Measurements from ENCODE around the gene KYNU.
"Not testable (repeated sequence)": the region's sequence is repeated elsewhere in the genome, so short reads cannot be mapped to it uniquely, and the experiment has no call there.

Gene KYNU

DNA sequence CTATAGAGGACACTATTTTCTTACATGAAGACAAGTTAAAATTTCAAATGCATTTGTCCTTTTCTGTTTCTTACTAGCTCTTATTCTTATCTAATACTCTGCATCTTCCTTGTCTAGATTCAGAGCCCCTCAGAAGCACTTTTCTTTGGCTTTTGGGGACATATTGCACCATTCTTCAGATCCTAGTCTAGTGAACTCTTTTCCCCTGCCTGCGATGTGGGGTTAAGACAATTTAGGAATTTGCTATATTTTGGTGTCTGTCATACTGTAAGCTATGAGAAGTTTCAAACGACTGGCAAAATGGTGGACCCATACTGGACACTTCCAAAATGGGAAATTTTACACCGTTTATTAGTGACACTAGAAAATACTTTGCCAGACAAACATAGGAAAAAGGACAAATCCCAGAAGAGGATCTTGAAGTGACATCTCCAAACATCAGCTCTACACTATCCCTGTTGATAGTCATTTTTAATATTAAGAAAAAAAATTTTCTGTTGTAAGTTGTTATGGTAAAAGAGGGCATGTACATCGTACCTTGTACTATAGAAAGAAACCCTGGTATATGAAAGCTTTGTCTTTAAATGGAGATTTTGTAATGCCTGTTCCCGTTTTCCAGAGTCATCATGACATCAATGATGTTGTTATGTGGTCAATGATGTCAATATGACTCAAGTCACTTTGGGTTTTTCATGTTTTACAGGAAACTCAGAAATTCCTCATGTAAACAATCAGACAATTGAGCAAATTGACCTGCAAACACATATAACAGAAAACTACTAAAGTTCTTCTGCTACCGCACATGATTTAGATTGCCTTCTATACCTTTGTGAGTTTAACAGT, 4.4 kb upstream of the KYNU start:
- DNase-seq: no peak

DNA sequence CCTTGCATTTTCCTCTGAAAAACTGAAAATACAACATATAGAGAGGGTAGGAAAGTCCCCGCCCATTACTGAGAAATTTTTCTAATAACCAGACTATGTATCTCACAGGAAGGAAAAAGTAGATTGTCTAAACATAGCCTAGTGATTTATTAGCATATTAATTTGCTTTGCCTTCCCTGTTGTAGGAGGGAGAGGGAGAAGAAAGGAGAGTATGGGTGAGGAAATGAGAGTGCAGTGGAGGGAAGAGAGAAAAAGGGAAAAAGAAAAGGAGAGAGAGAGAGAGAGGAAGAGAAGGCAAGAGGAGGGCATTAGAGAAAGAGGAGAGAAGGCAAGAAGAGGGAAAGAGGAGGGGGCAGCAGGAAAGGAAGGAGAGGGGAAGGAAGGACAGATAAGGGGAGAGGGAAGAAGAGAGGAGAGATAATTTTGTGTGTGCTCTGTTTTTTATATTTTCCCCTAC, 3.6 kb upstream of the KYNU start:
- no peak for DNase-seq

DNA sequence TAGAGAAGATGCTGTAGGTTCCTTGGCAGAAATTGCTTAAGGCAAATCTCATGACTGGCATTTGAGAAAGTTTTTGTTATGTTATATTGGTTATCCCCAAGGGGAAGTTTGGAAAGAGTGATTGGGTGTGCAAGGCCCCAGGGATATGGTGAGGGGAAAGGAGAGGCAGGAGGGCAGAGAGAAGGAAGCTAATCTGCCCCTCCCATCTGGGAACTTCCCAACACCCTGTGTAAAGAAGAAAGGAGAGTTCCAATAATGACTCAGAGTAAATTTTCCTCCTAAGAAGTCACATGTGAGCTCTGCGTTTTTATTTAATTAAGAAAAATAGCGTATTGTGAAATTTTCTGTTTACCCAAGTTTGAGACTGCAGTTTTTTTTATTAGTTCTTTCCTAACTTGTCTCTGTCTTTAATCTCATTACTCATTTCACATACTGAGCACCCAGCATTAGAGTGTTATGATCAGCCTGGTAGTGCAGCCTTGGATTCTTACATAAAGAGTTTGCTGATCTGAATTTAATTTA, 3.1 kb upstream of the KYNU start:
- DNase-seq: no peak

DNA sequence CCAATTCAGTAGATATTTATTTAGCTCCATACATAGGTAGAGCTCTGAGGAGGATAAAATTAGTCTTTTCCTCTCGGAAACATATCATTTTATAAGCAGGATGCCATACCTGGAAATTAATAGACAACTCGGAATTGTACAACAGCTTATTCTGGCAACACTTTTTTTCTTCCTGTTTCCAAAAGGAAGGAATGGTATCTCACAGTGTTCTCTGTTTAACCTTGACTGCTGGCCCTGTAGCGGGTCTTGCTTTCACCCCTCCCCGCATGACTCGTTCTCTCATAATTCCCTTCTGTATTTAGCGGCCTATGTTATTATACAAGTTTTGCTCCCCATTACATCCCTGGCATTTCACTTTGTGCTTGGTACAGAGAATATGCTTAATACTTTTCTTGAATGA, 2.5 kb upstream of the KYNU start:
- DNase-seq: no peak

DNA sequence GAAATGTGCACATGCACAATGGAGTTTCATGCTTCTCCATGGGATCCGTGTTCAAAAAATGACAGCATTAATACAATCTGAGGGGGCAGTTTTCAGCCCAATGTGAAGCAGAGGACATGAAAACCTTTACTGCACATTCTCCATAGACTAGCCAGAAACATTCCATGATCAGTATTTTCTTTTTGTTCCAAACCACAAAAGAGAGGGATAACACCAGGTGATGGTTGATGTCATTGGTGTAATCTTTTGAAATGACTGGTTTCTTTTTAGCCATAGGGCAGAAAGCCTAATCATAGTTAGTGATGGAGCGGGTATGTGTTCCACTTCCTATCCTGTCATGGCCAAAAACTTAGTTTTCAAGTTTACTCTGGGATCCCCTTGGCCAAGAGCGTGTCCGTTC, 1.8 kb upstream of the KYNU start:
- DNase-seq: no peak

DNA sequence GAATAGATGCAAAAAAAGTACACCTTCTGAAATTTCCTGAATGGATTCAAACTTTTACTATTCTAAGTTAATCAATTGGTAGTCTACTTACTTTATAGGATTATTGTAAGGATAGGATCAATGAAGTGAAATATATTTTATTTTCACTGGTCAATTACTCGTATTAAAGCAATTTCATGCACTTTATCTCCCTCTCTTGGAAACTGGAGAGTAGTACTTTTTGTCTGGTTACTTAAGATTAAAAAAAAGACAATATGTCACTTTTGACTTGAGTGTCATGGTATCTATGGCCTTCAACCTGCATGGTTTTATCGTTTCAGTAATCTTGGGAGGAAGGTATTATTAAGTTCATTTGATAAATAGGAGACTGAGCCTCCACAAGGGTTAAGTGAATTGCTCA, 1.0 kb upstream of the KYNU start:
- no peak for DNase-seq

DNA sequence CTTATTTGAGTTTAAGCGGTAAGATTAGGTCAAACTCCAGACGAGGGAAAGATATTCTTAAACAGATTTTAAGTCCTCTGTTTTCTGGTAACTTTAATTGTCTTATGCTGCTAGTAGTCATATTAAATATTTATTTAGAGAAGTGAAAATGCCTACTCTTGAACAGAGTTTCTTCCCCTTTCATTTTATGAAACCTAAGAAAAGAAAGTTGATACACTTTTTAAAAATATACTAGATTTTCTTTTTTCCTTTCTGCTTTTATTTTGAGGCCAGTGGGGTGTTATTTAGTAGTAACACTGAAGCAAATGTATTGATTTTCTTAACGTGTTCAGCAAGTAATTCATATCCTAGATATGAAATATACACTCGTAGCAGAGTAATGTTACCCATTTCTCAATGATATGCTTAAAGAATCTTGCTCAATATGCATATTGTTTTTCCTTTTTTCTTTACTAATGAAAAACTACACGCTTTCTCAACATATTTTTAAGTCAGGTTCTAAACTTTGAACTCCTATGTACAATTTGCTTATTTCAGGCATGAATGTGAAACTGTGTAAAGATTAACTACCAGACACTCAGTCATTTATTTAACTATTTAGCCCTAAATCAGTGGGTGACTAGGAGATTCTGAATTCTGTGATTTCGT, 691 bp downstream of the KYNU start:
- DNase-seq: no peak

DNA sequence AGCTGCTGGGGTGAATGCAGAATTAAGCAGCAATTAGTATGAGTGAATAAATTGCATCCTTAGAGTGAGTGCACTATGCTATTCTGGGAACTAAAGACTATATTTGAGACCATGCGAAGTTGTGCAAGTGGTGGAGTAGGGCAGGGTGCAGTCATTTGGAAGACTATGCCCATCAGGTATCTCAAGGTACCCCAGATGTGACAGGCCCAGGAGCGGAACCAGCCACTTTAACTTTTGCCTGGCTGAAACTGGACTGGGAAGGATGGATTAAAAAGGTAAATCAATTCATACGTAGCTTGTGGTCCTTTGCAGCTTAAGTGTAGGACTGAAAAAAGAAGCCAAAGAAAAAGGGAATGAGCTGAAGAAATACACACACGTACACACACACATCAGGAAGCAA, 1.7 kb downstream of the KYNU start:
- DNase-seq: no peak

DNA sequence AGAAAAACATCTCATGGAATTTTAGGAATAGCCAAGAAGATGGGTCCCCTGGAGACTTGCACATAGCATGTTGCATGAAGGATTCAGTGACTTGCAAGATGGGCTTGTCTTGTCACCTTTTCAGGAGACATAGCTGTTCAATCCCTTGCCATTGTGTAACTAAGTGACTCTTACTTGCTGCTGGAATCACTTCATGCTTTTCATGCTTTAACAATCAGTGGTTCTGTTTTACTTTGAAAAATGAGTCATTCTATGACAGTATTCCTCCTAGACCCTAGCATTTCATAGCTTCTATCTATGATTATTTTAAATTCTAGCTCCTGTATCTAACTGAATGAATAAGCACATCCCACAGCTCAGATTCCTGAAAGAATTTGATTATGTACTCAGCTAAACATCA, 2.8 kb downstream of the KYNU start:
- DNase-seq: no peak

DNA sequence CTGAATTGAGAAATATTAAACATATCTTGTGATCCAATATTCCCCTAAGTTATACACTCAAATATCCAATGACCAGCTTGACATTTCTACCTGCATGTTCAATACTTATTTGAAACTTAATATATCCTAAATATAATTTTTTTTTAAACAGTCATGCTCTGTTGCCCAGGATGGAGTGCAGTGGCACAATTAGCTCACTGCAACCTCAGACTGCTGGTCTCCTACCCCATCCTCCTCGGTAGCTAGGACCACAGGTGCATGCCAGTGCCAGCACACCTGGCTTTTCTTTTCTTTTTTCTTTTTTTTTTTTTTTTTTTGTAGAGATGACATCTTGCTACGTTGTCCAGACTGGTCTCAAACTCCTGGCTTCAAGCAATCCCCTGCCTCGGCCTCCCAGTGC, 4.2 kb downstream of the KYNU start:
- DNase-seq: no peak

DNA sequence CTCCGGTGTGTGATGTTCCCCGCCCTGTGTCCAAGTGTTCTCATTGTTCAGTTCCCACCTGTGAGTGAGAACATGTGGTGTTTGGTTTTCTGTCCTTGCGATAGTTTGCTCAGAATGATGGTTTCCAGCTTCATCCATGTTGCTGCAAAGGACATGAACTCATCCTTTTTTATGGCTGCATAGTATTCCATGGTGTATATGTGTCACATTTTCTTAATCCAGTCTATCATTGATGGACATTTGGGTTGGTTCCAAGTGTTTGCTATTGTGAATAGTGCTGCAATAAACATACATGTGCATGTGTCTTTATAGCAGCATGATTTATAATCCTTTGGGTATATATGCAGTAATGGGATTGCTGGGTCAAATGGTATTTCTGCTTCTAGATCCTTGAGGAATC, 5.0 kb downstream of the KYNU start:
- DNase-seq: not testable (repeated sequence)

DNA sequence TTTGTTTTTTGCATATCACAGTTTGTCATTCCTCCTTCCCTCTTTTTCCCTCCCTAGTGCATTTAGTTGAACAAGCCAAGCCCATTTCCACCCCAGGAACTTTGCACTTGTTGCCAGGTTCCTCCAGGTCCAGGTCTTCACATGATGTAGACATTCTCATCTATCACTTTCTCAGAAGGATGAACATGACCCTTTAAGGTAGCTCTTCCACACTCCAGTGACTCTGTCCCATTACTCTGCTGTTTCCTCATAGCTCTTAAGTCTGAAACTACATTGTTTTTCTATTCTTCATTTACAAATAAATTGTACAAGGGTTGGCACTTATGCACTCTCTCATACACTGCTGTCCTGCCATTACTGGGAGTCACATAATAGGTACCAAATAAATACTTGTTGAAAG, 6.1 kb downstream of the KYNU start:
- no peak for DNase-seq

DNA sequence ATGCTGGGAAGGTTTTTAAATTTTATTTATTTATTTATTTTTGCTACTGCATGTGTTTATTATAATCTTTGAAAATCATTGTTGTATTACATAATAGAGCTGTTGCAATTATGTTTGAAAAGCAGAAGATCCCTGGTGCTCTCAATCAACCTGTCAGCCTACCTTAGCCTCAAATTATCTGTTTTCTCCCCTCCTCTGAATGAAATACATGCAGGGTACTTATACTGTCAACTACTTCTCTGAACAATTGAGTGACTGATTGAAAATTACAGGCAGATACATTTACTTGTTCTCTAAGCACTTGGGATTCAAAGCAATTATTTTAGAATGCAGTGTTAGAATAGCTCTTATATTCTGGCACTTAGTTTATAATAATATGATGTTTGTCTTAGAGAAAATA, 8.1 kb downstream of the KYNU start:
- DNase-seq: no peak

DNA sequence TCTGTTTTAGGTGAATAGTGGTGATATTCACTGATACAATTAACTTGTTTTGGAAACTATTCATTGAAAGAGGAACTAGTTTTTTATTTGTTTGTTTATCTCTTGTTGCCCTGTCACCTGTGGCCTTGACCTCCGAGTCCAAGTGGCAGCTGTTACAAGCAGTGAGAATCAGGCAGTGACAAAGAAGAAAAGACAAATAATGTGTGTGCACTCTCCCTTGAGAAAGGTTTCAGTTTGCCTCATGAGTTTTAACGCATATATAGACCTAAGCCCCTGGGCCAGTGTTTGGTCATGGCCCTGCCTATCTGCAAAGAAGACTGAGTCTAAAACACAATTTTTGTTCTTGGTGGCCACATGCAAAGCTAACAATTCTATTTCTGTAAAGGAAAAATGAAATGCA, 15.3 kb downstream of the KYNU start:
- DNase-seq: no peak

DNA sequence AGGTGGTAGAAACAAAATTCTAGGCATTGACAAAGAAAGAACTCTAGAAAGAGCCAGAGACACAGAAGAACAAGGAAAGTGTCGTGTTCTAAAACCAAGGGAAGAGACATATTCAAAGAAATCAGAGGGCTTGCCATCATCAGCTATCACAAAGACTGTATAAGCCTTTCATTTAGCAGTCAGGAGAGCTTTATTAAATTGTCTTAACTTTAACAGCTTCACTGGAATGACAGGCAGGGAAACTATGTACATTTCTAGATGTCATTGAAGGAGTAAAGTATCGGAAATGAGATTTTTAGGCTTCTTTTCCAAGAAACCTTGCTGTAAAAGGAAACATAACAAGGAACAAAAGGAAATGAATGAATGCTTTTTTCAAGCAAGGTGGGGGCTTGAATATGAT, 15.8 kb downstream of the KYNU start:
- no peak for DNase-seq

DNA sequence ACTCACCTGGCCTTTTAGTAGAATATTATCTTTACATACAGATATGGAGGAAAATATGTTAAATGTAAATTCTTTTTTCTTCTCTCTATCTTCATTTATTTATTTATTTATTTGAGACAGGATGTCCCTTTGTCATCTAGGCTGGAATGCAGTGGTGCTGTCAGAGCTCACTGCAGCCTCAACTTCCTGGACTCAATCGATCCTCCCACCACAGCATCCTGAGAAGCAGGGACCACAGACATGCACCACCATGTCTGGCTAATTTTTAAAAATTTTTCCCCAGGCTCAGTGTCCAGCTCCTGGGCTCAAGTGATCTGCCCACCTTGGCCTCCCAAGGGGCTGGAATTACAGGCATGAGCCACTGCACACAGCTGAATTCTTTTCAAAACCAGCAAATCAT, 20.3 kb downstream of the KYNU start:
- no peak for DNase-seq

DNA sequence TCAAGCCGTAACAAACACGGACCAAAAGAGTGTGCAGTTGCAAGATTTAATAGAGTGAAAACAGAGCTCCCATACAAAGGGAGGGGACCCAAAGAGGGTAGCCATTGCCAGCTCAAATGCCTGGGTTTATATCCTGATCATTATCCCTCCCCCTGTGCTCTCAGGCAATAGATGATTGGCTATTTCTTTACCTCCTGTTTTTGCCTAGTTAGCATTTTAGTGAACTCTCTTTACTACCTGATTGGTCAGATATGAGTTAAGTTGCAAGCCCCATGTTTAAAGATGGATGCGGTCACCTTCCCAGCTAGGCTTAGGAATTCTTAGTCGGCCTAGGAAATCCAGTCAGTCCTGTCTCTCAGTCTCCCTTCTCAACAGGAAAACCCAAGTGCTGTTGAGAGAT, 22.9 kb downstream of the KYNU start:
- not testable (repeated sequence) for DNase-seq

DNA sequence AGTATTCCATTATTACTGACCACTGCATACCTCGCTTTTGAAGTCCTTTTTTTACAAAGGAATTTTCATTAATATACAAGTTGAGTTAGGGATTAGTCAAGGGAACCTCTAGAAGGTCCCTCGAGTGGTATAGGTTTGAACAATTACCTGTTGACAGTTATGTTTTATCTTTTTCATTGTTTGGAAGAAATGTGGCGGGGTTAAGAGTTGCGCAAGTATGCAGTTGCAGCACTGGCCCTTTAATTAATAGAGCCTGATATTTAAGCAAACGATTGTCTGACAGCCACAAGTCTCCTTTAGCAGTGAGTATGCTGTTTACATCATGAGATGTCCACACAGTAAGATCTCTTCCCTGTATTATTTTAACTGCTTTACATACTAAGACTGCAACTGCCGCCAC, 24.3 kb downstream of the KYNU start:
- no peak for DNase-seq

DNA sequence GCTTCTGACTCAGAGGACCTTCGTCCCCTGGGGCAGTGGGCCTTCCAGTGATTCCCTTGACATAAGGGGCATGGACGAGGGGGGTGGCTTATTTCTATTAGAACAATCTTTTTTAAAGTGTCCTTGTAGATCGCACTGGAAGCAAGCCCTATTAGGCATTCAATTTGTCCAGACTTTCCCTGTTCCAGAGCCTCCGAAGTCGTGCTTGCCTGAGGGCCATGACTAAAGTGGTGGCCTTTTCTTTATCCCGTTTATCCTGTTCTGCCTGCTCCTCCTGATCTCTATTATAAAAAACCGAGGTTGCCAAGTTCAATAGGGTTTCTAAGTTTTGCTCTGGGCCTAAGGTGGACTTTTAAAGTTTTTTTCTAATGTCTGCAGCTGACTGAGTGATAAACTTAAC, 26.3 kb downstream of the KYNU start:
- not testable (repeated sequence) for DNase-seq

DNA sequence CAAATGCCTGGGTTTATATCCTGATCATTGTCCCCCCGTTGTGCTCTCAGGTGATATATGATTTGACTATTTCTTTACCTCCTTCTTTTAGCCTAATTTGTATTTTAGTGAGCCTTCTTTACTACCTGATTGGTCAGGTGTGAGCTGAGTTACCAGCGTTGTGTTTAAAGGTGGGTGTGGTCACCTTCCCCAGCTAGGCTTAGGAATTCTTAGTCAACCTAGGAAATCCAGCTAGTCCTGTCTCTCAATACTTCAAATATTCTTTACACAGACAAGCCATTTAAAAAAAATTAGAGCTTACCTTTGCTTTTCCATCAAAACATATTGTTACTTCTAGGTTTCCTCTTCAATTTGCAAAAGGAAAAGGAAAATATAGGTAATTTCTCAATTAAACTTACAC, 30.2 kb downstream of the KYNU start:
- no peak for DNase-seq

DNA sequence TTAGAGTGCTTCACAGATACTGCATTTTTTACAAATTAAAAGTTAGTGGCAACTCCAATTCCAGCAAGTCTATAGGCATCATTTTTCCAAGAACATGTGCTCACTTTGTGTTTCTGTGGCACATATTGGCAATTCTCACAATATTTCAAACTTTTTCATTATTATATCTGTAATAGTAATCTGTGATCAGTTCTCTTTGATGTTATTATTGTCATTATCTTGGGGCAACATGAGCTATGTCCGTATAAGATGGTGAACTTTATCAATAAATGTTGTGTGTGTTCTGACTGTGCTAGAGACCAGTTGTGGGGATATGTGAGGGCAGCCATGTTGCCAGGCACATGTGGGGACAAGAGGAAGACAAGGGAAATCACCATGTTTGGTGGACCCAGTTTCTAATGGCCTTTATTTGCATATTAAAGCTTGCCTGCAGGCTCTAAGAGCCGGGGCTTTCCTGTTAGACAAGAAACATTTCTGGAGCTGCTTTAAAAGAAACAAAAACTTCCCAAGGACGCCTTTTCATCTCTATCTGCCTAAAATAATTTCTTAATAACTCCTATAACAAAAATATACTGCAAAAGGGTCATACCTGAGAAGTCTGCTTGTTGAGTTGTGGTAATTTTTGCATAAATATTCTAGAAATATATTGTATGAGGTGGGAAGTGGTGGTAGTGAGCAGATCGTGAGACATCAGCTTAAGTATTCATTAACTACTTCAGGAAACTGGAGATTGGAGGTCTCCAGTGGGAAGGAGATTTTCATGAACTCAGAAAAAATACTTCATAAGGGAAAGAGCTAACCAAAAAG, 37.2 kb downstream of the KYNU start:
- DNase-seq: no peak

DNA sequence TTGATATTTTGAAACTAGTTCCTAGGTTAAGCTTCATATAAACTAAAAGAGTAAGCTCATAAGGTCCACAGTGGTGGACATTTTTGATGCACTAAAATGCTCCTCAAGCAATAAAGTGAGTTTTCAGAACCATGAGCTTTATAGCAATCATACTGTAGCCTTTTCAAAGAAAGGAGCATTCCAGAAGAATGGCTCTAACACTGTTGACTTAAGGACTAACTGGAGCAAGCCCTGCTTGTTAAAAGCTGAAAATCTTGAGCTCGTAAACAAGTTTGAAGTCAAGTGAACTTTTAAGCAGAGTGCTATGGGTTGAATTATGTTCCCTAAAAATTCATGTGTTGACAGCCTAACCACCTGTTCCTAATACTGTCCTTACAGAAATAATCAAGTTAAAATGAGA, 38.0 kb downstream of the KYNU start:
- no peak for DNase-seq

DNA sequence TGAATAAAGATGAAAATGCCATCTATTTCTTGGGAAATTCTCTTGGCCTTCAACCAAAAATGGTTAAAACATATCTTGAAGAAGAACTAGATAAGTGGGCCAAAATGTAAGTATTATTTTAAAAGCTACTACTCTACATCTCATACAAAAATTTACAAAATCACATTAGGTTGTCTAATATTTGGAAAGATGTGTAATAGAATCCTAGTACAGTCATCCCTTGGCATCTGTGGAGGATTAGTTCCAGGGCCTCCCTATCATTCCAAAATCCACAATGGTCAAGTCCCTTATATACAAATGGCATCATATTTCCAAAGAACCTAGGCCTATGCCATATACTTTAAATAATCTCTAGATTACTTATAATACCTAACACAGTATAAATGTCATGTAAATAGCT, 41.2 kb downstream of the KYNU start:
- DNase-seq: no peak

DNA sequence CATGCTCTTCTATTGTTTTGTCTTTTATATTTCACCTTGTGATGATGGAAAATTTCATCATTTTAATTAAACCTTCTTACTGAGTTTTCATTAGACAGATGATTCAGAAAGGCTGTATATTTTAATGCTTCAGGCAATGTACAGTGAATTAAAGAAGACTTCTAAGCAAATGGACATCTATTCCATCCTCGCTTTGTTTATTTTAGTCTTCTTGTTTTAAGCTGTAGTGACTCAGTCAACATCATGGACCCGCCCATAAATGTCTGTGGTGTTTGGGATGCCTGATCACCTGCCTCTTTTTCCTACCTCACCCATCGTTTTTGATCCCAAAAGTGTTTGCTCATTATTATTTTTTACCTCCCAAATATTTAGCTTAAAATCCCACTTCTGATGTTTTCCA, 43.1 kb downstream of the KYNU start:
- DNase-seq: no peak
